Retinal pigment epithelial cell (primary cell): ENCODE results near the gene CYTH1.

Source experiments
- DNase-seq: peaks from one replicate; pipeline ENCODE4 v3.0.0-alpha.2; 2010; ENCODE audit warnings: low read depth
- H3K4me3 ChIP-seq: 2 replicates; pipeline ENCODE4 v1.5.1; 2011; ENCODE audit warnings: mild to moderate bottlenecking, low read length, control low read depth, moderate library complexity
- CTCF ChIP-seq: conservative IDR thresholded peaks from 2 replicates; pipeline ENCODE4 v1.5.1; 2011; ENCODE audit warnings: low read depth, low read length, control low read depth, inconsistent platforms

The CYTH1 gene

DNA sequence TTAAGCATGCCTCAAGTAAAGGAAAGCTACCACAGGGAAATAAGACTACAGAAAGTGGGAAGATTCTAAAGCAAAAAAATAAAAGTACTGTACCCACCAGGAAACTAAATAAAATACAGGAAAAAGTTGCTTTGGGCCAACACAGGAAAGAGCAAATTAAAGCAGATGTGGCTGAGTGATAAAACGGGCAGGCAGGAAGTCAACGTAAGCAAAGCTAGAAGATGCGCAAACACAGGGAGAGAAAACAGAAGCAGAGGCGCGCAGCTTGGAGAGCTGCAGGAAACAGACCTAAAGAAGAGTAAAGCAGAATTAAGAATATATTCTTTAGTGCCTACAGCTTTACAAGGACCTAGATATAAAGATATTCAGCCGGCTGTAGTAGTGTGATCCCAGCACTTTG, 36.9 kb upstream of the CYTH1 start:
- TF ChIP-seq CTCF: no peak
- DNase-seq: no peak
- no peak overlapping the region for H3K4me3 ChIP-seq

DNA sequence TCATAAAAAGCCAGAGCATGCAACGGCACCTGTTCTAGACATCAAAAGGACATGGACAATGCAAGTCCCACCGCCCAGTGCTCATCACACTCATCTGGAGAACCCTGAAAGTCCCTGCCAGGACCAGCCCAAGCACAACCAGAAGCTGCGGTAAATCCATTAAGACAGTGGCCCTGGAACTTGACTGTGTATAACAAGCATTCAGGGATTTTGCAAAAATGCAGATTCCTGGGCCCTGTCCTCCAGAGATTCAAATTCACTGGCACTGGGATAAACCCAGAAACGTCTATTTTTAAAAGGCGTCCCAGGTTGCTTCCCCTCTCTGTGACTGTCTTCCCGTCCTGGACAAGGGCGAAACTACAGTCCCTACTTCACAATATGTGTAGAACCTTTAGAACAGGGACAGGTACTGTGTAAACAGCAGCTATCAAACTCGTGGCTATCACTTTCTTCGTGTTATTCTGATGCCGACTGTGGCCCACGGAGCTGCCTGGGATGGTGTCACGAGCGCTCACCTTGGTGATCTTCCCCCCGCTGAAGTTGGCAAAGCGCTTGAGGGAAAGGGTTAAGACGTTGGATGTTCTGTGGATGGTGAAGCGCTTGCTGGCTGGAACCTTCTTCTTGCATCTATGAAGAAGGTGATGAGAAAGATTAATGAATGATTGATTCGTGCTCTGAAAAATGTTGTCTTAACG, 36.2 kb upstream of the CYTH1 start:
- no peak for DNase-seq
- no peak for TF ChIP-seq CTCF
- no peak overlapping the region for H3K4me3 ChIP-seq

DNA sequence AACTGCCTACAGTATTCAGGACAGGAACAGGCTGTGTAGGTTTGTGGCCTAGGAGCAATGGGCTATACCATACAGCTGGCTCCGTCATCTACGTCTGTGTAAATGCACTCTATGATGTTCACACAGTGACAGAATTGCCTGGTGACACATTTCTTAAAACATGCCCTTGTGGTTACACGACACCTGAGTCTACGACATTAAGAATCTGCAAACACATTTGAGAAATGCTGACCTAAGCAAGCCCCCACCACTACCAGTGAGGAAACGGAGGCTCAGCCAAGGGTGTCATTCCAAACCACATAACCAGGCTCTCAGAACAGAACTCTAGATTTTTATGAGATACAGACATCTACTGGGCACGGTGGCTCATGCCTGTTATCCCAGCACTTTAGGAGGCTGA, 35.0 kb upstream of the CYTH1 start:
- no peak for DNase-seq
- TF ChIP-seq CTCF: no peak
- no peak overlapping the region for H3K4me3 ChIP-seq

GRCh38 chr17:78815696-78816095, 33.6 kb upstream of the CYTH1 start:
- no peak overlapping the region for H3K4me3 ChIP-seq
- no peak for TF ChIP-seq CTCF
- DNase-seq: no peak

DNA sequence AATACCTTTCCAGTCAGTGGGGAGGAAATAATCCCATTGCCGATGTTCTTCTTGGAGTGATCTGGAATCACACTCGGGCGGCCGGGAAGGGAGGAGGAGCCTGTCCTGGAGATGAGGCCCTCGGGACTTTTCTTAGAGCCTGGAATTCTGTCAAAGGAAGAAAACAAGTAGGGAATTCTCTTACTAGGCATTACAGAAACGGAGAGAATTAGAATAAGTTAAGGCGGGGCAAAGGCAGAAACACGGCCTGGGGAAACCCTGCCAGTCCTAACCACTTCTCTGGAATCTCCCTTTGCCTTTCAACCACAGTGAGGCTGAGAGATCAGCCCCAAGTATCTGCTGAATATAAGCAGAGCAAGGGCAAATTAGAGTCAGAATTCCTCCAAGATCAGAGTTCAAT, 30.8 kb upstream of the CYTH1 start:
- TF ChIP-seq CTCF: no peak
- DNase-seq: no peak

DNA sequence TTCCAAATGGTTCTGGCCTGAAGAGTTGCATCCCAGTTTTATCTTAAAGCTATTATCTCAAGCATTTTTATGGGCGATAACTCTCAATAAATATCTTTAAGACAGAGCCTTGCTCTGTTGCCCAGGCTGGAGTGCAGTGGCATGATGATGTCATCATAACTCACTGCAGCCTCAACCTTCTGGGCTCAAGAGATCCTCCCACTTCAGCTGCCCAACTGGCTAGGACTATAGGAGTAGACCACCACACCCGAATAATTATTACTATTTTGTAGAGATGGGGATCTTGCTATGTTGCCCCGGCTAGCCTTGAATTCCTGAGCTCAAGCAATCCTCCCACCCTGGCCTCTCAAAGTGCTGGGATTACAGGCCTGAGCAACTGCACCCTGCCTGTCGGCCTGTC, 26.1 kb upstream of the CYTH1 start:
- no peak for TF ChIP-seq CTCF
- DNase-seq: no peak
- H3K4me3 ChIP-seq: no peak overlapping the region

More for the DNA sequence above, 30.8 kb upstream of the CYTH1 start:
- no peak overlapping the region for H3K4me3 ChIP-seq

- TF ChIP-seq CTCF: no peak
- no peak for DNase-seq
- H3K4me3 ChIP-seq: no peak overlapping the region
These were observed 24.4 kb upstream of the CYTH1 start for GRCh38 chr17:78806451-78806850.
